ENCODE measurements around the gene ILF2. TPM values are rescaled to one million over a fixed set of nuclear protein-coding genes. Genes with fewer than 3 reads are reported as not detected.

Gene ILF2
- total and polyA plus RNA-seq, 2 of the 13 experiments (the other 11 are each of a cell fraction or from before 2014, with no cell fraction given), result 292 to 366 TPM

DNA sequence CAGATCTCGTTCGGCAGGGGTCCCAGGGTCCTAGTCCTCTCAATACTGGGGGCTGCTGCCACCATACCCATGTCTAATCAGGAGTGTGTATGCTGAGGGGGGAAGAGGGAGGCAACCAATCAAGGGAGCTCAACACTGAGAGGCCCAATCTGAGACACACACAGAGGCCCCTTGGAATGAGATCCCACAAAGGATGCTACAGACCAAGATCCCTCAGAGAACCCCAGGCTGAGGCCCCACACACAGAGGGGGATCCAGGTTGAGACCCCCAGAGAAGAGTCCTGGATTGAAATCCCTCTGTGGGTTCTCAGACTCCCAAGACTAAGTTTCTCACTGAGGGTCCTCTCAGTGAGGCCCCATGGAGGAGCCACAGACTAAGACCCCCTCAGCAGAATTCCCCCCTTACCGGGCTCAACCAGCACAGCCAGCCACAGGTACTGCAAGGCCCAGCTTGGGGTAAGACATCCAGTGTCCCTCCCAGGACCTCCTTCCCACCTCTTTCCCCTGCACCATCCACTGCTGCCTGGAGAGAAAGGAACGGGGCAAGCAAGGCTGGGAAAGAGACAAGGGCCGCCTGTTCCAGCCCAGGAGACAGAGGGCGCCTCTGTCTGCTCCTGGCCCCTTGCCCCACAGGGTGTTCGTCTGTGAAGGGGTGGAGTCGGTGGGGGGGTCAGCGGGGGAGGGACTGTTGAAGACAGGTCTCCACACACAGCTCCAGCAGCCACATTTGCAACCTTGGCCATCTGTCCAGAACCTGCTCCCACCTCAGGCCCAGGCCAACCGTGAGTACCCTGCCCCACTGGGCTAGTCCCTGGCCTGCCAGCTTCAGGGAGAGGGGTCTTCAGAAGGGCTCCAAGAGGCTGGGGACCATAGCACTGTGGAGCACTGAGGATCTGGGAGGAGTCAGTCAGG is 42.8 kb downstream of the ILF2 start, which contains the start of gene S100A1 (continued):
- TF ChIP-seq ZNF878 (CRISPR knock-in tag; IDR thresholded peaks at IDR 0.05), result 0 out of 2 replicates have a peak, but pooled peaks have one; percentile 10
- 0 out of 2 replicates have a peak, but pooled peaks have one; percentile 91 for TF ChIP-seq ZBTB7A (CRISPR knock-in tag; IDR thresholded peaks at IDR 0.05)
- no peak for TF ChIP-seq HNRNPUL1 (IDR thresholded peaks at IDR 0.05; ENCODE audit: low read depth, low read length)
- TF ChIP-seq KDM3A (CRISPR knock-in tag; IDR thresholded peaks at IDR 0.05; ENCODE audit: low read depth), result 0 out of 2 replicates have a peak, but pooled peaks have one; percentile 11
- TF ChIP-seq, protein P1, sequence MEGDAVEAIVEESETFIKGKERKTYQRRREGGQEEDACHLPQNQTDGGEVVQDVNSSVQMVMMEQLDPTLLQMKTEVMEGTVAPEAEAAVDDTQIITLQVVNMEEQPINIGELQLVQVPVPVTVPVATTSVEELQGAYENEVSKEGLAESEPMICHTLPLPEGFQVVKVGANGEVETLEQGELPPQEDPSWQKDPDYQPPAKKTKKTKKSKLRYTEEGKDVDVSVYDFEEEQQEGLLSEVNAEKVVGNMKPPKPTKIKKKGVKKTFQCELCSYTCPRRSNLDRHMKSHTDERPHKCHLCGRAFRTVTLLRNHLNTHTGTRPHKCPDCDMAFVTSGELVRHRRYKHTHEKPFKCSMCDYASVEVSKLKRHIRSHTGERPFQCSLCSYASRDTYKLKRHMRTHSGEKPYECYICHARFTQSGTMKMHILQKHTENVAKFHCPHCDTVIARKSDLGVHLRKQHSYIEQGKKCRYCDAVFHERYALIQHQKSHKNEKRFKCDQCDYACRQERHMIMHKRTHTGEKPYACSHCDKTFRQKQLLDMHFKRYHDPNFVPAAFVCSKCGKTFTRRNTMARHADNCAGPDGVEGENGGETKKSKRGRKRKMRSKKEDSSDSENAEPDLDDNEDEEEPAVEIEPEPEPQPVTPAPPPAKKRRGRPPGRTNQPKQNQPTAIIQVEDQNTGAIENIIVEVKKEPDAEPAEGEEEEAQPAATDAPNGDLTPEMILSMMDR (CRISPR knock-in tag; IDR thresholded peaks at IDR 0.05), result peak; percentile 80
- TF ChIP-seq PCBP2 (optimal IDR thresholded peaks at IDR 0.05; ENCODE audit: low read depth, low read length, poor library complexity, severe bottlenecking), result no peak
- peak; percentile 59; the same call in 1 of the 2 replicates for TF ChIP-seq SP5 (CRISPR knock-in tag; IDR thresholded peaks at IDR 0.05; ENCODE audit: borderline replicate concordance, low read depth)
- TF ChIP-seq SRSF1 (optimal IDR thresholded peaks at IDR 0.05; ENCODE audit: low read depth, low read length), result peak; percentile 35
- TF ChIP-seq, protein P2, sequence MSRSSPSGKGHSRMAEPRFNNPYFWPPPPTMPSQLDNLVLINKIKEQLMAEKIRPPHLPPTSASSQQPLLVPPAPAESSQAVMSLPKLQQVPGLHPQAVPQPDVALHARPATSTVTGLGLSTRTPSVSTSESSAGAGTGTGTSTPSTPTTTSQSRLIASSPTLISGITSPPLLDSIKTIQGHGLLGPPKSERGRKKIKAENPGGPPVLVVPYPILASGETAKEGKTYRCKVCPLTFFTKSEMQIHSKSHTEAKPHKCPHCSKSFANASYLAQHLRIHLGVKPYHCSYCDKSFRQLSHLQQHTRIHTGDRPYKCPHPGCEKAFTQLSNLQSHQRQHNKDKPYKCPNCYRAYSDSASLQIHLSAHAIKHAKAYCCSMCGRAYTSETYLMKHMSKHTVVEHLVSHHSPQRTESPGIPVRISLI (CRISPR knock-in tag; IDR thresholded peaks at IDR 0.05; ENCODE audit: borderline replicate concordance), result no peak
- peak; percentile 17; the same call in 1 of the 2 replicates for TF ChIP-seq TSC22D2 (CRISPR knock-in tag; IDR thresholded peaks at IDR 0.05; ENCODE audit: borderline replicate concordance)
- no peak for TF ChIP-seq TMF1 (CRISPR knock-in tag; IDR thresholded peaks at IDR 0.05; ENCODE audit: low read depth)
- TF ChIP-seq, protein P3, sequence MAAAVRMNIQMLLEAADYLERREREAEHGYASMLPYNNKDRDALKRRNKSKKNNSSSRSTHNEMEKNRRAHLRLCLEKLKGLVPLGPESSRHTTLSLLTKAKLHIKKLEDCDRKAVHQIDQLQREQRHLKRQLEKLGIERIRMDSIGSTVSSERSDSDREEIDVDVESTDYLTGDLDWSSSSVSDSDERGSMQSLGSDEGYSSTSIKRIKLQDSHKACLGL (CRISPR knock-in tag; IDR thresholded peaks at IDR 0.05), result no peak
- TF ChIP-seq KLF16 (CRISPR knock-in tag; IDR thresholded peaks at IDR 0.05), result 0 out of 4 replicates have a peak, but pooled peaks of 1 of the 2 experiments have one; percentile 19
- TF ChIP-seq ZFX (CRISPR knock-in tag; IDR thresholded peaks at IDR 0.05; ENCODE audit: low read depth), result peak; percentile 54; the same call in 1 of the 2 replicates
- no peak for TF ChIP-seq ZNF891 (CRISPR knock-in tag; IDR thresholded peaks at IDR 0.05)
- TF ChIP-seq EP300 (IDR thresholded peaks at IDR 0.05; ENCODE audit: low read depth in 2 of 2, low read length in 2 of 2), result 0 out of 4 replicates have a peak, but pooled peaks of 1 of the 2 experiments have one; percentile 18
- TF ChIP-seq EP300 (CRISPR knock-in tag; IDR thresholded peaks at IDR 0.05; ENCODE audit: borderline replicate concordance), result no peak
- TF ChIP-seq AGO2 (optimal IDR thresholded peaks at IDR 0.05; ENCODE audit: low read depth, low read length), result peak; percentile 21
- TF ChIP-seq ZNF263 (CRISPR knock-in tag; IDR thresholded peaks at IDR 0.05), result peak; percentile 89
- peak; percentile 37; the same call in 1 of the 2 replicates for TF ChIP-seq POGZ (CRISPR knock-in tag; IDR thresholded peaks at IDR 0.05)
- peak; percentile 1 for TF ChIP-seq ZFY (CRISPR knock-in tag; IDR thresholded peaks at IDR 0.05)
- TF ChIP-seq RBFOX2 (IDR thresholded peaks at IDR 0.05; ENCODE audit: low read depth, low read length), result peak; percentile 64
- TF ChIP-seq, protein P4, sequence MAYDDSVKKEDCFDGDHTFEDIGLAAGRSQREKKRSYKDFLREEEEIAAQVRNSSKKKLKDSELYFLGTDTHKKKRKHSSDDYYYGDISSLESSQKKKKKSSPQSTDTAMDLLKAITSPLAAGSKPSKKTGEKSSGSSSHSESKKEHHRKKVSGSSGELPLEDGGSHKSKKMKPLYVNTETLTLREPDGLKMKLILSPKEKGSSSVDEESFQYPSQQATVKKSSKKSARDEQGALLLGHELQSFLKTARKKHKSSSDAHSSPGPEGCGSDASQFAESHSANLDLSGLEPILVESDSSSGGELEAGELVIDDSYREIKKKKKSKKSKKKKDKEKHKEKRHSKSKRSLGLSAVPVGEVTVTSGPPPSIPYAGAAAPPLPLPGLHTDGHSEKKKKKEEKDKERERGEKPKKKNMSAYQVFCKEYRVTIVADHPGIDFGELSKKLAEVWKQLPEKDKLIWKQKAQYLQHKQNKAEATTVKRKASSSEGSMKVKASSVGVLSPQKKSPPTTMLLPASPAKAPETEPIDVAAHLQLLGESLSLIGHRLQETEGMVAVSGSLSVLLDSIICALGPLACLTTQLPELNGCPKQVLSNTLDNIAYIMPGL (CRISPR knock-in tag; IDR thresholded peaks at IDR 0.05; ENCODE audit: borderline replicate concordance in 1 of 2, low read depth in 1 of 2), result peak in 1 of 2 experiments; percentile 49; a peak in 3 of 4 replicates
